Keratinocyte (primary cell): ENCODE data around the gene ATP5MC2. TPM values are rescaled to one million over a fixed set of nuclear protein-coding genes. Genes with fewer than 3 reads are reported as not detected.

Source experiments
- DNase-seq: peaks from one replicate; pipeline ENCODE4 v3.0.0-alpha.2; 2011; ENCODE audit warnings: low read depth, missing footprints, low spot score
- FAIRE-seq: peaks from 2 replicates; lab custom pipeline; 2011; peaks lifted over from hg19 to GRCh38; lab: Jason Lieb, UNC
- H2AFZ ChIP-seq: 2 replicates; pipeline ENCODE4 v1.6.0; 2012; ENCODE audit warnings: low read length, control low read depth, inconsistent platforms; ENCODE audit not compliant: control insufficient read depth
- H3K27ac ChIP-seq: 2 replicates; pipeline ENCODE4 v1.5.1; 2011; ENCODE audit warnings: low read length; ENCODE audit not compliant: control insufficient read depth, insufficient read depth
- H3K27me3 ChIP-seq: 3 replicates; pipeline ENCODE4 v1.6.0; 2011; ENCODE audit warnings: low read length; ENCODE audit not compliant: control insufficient read depth, insufficient read depth; ENCODE audit errors: extremely low read depth
- H3K36me3 ChIP-seq, 2 experiments: 2 replicates in 1 of 2; 3 replicates in 1 of 2; pipeline ENCODE4 v1.5.1; 2011; ENCODE audit warnings: low read length in 2 of 2, mild to moderate bottlenecking in 1 of 2; ENCODE audit not compliant: control insufficient read depth in 2 of 2, insufficient read depth in 2 of 2; ENCODE audit errors: extremely low read depth in 1 of 2
- H3K4me1 ChIP-seq: 3 replicates; pipeline ENCODE4 v1.5.1; 2011; ENCODE audit warnings: low read length; ENCODE audit not compliant: control insufficient read depth, insufficient read depth; ENCODE audit errors: extremely low read depth
- H3K4me2 ChIP-seq: 3 replicates; pipeline ENCODE4 v1.6.0; 2011; ENCODE audit warnings: low read depth, low read length; ENCODE audit not compliant: control insufficient read depth, insufficient read depth; ENCODE audit errors: extremely low read depth
- H3K4me3 ChIP-seq, 3 experiments: fragments of 200-600 bp in 1 of 3; sonication (generic) in 1 of 3; 2 replicates in 2 of 3; 3 replicates in 1 of 3; pipeline ENCODE4 v1.5.1; 2011 to 2016; ENCODE audit warnings: low read length in 3 of 3, mild to moderate bottlenecking in 3 of 3, control low read depth in 2 of 3, inconsistent platforms in 1 of 3, low read depth in 1 of 3, mixed read lengths in 1 of 3, mixed run types in 1 of 3, moderate library complexity in 1 of 3; ENCODE audit not compliant: control insufficient read depth in 2 of 3, insufficient read depth in 2 of 3; ENCODE audit errors: extremely low read depth in 1 of 3
- H3K79me2 ChIP-seq: 2 replicates; pipeline ENCODE4 v1.6.0; 2012; ENCODE audit warnings: low read length; ENCODE audit not compliant: control insufficient read depth, insufficient read depth
- H3K9ac ChIP-seq: 3 replicates; pipeline ENCODE4 v1.6.0; 2011; ENCODE audit warnings: low read length; ENCODE audit not compliant: control insufficient read depth, insufficient read depth; ENCODE audit errors: extremely low read depth
- H3K9me1 ChIP-seq: 3 replicates; pipeline ENCODE4 v1.6.0; 2011; ENCODE audit warnings: low read length; ENCODE audit not compliant: control insufficient read depth, insufficient read depth; ENCODE audit errors: extremely low read depth
- H3K9me3 ChIP-seq: 2 replicates; pipeline ENCODE4 v1.5.1; 2012; ENCODE audit warnings: low read depth, low read length; ENCODE audit not compliant: control insufficient read depth
- H4K20me1 ChIP-seq: 3 replicates; pipeline ENCODE4 v1.6.0; 2011; ENCODE audit warnings: low read length; ENCODE audit not compliant: control insufficient read depth, insufficient read depth; ENCODE audit errors: extremely low read depth
- CTCF ChIP-seq, 3 experiments: IDR thresholded peaks in 1 of 3; conservative IDR thresholded peaks in 1 of 3; optimal IDR thresholded peaks in 1 of 3; 2 replicates in 2 of 3; 3 replicates in 1 of 3; pipeline versions ENCODE3 to v1.5.1; 2011; ENCODE audit warnings: low read length in 3 of 3, mild to moderate bottlenecking in 3 of 3, moderate library complexity in 2 of 3, control low read depth in 1 of 3, inconsistent platforms in 1 of 3; ENCODE audit not compliant: insufficient read depth in 2 of 3; ENCODE audit errors: extremely low read depth in 1 of 3
- EZH2 ChIP-seq: IDR thresholded peaks from one replicate; pipeline ENCODE4 v1.6.1; 2012; ENCODE audit warnings: inconsistent platforms, mild to moderate bottlenecking, low read length, moderate library complexity
- dilution Hi-C: fragments of 300-500 bp; cut with MboI; formaldehyde crosslinking; loops from one replicate; pipeline ENCODE4 v1.7.0; 2020; ENCODE audit warnings: low sequenced_read_pairs; ENCODE audit not compliant: extremely low pct_ligation_motif_present
- polyA plus RNA-seq, 5 experiments: library from polyadenylated mRNA; depleted of rRNA in 3 of 5; stranded (reverse) in 3 of 5; stranded (forward) in 1 of 5; unstranded in 1 of 5; fragments of >200 nt; gene quantifications; 1 replicate in 1 of 5; 2 replicates in 3 of 5; 3 replicates in 1 of 5; pipeline versions ENCODE4 v1.2.1 to v1.2.3, GENCODE V29; 2011 to 2012; ENCODE audit warnings: missing spikeins in 2 of 5, low read depth in 1 of 5, low replicate concordance in 1 of 5

Gene ATP5MC2
- polyA plus RNA-seq, 1 donor (not counting 4 experiments of a cell fraction or from before 2014, with no cell fraction given), result 138 TPM

- TF ChIP-seq EZH2 (no peak), CTCF (optimal IDR thresholded peaks at IDR 0.05 in 1 of 3, IDR thresholded peaks at IDR 0.05 in 1 of 3, conservative IDR thresholded peaks at IDR 0.05 in 1 of 3; ENCODE audit: extremely low read depth in 1 of 3, insufficient read depth in 2 of 3, low read length in 3 of 3) (no peak)
- H3K4me1 ChIP-seq, result peaks cover 8% of the 10 kb centered on the region
- dilution Hi-C loops, result no loop called here
- H4K20me1 ChIP-seq, result no peaks in the 10 kb centered on the region
- H3K4me2 ChIP-seq, result no peak overlapping the region
- H3K36me3 ChIP-seq, result peaks cover 5 to 8% of the 10 kb centered on the region in 2 experiments
- DNase-seq (no peak), FAIRE-seq (no peak)
- no peak overlapping the region for H2AFZ ChIP-seq
- no peak overlapping the region for H3K4me3 ChIP-seq
- H3K79me2 ChIP-seq, result no peaks in the 10 kb centered on the region
- no peaks in the 10 kb centered on the region for H3K9me1 ChIP-seq
- H3K9me3 ChIP-seq, result no peaks in the 10 kb centered on the region
- no peaks in the 10 kb centered on the region for H3K27me3 ChIP-seq
- H3K27ac ChIP-seq, result no peak overlapping the region
- H3K9ac ChIP-seq, result no peak overlapping the region
These were observed 15.8 kb downstream of the ATP5MC2 start for GRCh38 chr12:53660041-53660440.

- dilution Hi-C loops, result no loop called here
- no peaks in the 10 kb centered on the region for H3K9me1 ChIP-seq
- H3K27ac ChIP-seq, result peak overlapping the region; percentile 47
- TF ChIP-seq EZH2 (no peak), CTCF (optimal IDR thresholded peaks at IDR 0.05 in 1 of 3, IDR thresholded peaks at IDR 0.05 in 1 of 3, conservative IDR thresholded peaks at IDR 0.05 in 1 of 3; ENCODE audit: extremely low read depth in 1 of 3, insufficient read depth in 2 of 3, low read length in 3 of 3) (no peak)
- peak overlapping the region; percentile 58 for H3K4me2 ChIP-seq
- H3K27me3 ChIP-seq, result no peaks in the 10 kb centered on the region
- no peaks in the 10 kb centered on the region for H3K79me2 ChIP-seq
- H2AFZ ChIP-seq, result peak overlapping the region; percentile 51
- DNase-seq (no peak), FAIRE-seq (no peak)
- H3K9ac ChIP-seq, result peak overlapping the region; percentile 44
- peaks cover 3 to 5% of the 10 kb centered on the region in 2 experiments for H3K36me3 ChIP-seq
- peak overlapping the region in 1 of 3 experiments; percentile 25 for H3K4me3 ChIP-seq
- H3K4me1 ChIP-seq, result peaks cover 8% of the 10 kb centered on the region
- no peaks in the 10 kb centered on the region for H4K20me1 ChIP-seq
- no peaks in the 10 kb centered on the region for H3K9me3 ChIP-seq
These were observed 16.3 kb downstream of the ATP5MC2 start for GRCh38 chr12:53659571-53659981.
